ENCODE data around the gene PUM1.

PUM1 gene

GRCh38 chr1:30898031-30898815 lies 167.3 kb downstream of the PUM1 start:
- Histone ChIP-seq H3K27me3 (replicated peaks) (no peaks in the 10 kb centered on the region), H3K36me3 (replicated peaks) (no peaks in the 10 kb centered on the region), H3K4me3 (ENCODE audit: low read depth, low read length) (no peak overlapping the region), H3K27ac (no peak overlapping the region)
- TF ChIP-seq CTCF (IDR thresholded peaks at IDR 0.05; ENCODE audit: low read depth, low read length, missing control alignments), result no peak
- in situ Hi-C loops (cut with HindIII; ENCODE audit: low pct_ligation_motif_present, low sequenced_read_pairs), result no loop called here
- no peak for DNase-seq

GRCh38 chr1:30896905-30897304 lies 168.6 kb downstream of the PUM1 start:
- no peaks in the 10 kb centered on the region for H3K27me3 ChIP-seq (replicated peaks)
- DNase-seq, result no peak
- no peak overlapping the region for H3K27ac ChIP-seq
- H3K4me3 ChIP-seq (ENCODE audit: low read depth, low read length), result no peak overlapping the region
- no peaks in the 10 kb centered on the region for H3K36me3 ChIP-seq (replicated peaks)
- in situ Hi-C loops (cut with HindIII; ENCODE audit: low pct_ligation_motif_present, low sequenced_read_pairs), result no loop called here
- TF ChIP-seq CTCF (IDR thresholded peaks at IDR 0.05; ENCODE audit: low read depth, low read length, missing control alignments), result no peak

- DNase-seq, result no peak
- Histone ChIP-seq H3K27me3 (replicated peaks) (no peaks in the 10 kb centered on the region), H3K36me3 (replicated peaks) (no peaks in the 10 kb centered on the region), H3K4me3 (ENCODE audit: low read depth, low read length) (no peak overlapping the region), H3K27ac (no peak overlapping the region)
- TF ChIP-seq CTCF (IDR thresholded peaks at IDR 0.05; ENCODE audit: low read depth, low read length, missing control alignments), result no peak
- in situ Hi-C loops (cut with HindIII; ENCODE audit: low pct_ligation_motif_present, low sequenced_read_pairs), result no loop called here
Measured at GRCh38 chr1:30895944-30896660, 169.4 kb downstream of the PUM1 start.

GRCh38 chr1:30895382-30895943 lies 170.1 kb downstream of the PUM1 start:
- no peak overlapping the region for H3K27ac ChIP-seq
- no peak overlapping the region for H3K4me3 ChIP-seq (ENCODE audit: low read depth, low read length)
- H3K27me3 ChIP-seq (replicated peaks), result no peaks in the 10 kb centered on the region
- in situ Hi-C loops (cut with HindIII; ENCODE audit: low pct_ligation_motif_present, low sequenced_read_pairs), result no loop called here
- no peaks in the 10 kb centered on the region for H3K36me3 ChIP-seq (replicated peaks)
- DNase-seq, result no peak
- TF ChIP-seq CTCF (IDR thresholded peaks at IDR 0.05; ENCODE audit: low read depth, low read length, missing control alignments), result no peak

GRCh38 chr1:30894508-30894973 lies 171.0 kb downstream of the PUM1 start:
- Histone ChIP-seq H3K36me3 (replicated peaks) (no peaks in the 10 kb centered on the region), H3K27ac (no peak overlapping the region), H3K27me3 (replicated peaks) (no peaks in the 10 kb centered on the region), H3K4me3 (ENCODE audit: low read depth, low read length) (no peak overlapping the region)
- DNase-seq, result no peak
- no peak for TF ChIP-seq CTCF (IDR thresholded peaks at IDR 0.05; ENCODE audit: low read depth, low read length, missing control alignments)
- in situ Hi-C loops (cut with HindIII; ENCODE audit: low pct_ligation_motif_present, low sequenced_read_pairs), result no loop called here

All from brain microvascular endothelial cell (primary cell).